OCI-LY1 (cell line): ENCODE measurements around the gene SVBP.

Source experiments
- H2AFZ ChIP-seq: fragments of 200-600 bp; sonication (generic), shearing (Covaris generic); 2 replicates; pipeline ENCODE4 v1.6.0; 2014; ENCODE audit warnings: antibody characterized with exemption, mild to moderate bottlenecking, low read length
- H3F3A ChIP-seq: fragments of 200-600 bp; sonication (generic), shearing (Covaris generic); 2 replicates; pipeline ENCODE4 v1.6.0; 2014; ENCODE audit warnings: mild to moderate bottlenecking, antibody characterized with exemption, low read length, moderate library complexity; ENCODE audit not compliant: insufficient read depth
- H3K27ac ChIP-seq: fragments of 200-600 bp; sonication (generic); 2 replicates; pipeline ENCODE4 v1.5.1; 2014; ENCODE audit warnings: low read length, mixed run types, mild to moderate bottlenecking, low read depth; ENCODE audit not compliant: poor library complexity, severe bottlenecking
- H3K27me3 ChIP-seq: fragments of 200-600 bp; sonication (generic); 2 replicates; pipeline ENCODE4 v1.6.0; 2014; ENCODE audit warnings: antibody characterized with exemption, mild to moderate bottlenecking, low read length, moderate library complexity; ENCODE audit not compliant: insufficient read depth
- H3K36me3 ChIP-seq: fragments of 200-600 bp; sonication (generic); 2 replicates; pipeline ENCODE4 v1.6.1; 2014; ENCODE audit warnings: mild to moderate bottlenecking, antibody characterized with exemption, low read length, moderate library complexity, mixed read lengths; ENCODE audit not compliant: insufficient read depth
- H3K4me1 ChIP-seq: fragments of 200-600 bp; sonication (generic); 2 replicates; pipeline ENCODE4 v1.5.1; 2014; ENCODE audit warnings: mild to moderate bottlenecking, low read length, moderate library complexity; ENCODE audit not compliant: insufficient read depth, severe bottlenecking
- H3K4me2 ChIP-seq: fragments of 200-600 bp; sonication (generic), shearing (Covaris generic); 2 replicates; pipeline ENCODE4 v1.6.1; 2014; ENCODE audit warnings: low read length
- H3K4me3 ChIP-seq: fragments of 200-600 bp; sonication (generic); 2 replicates; pipeline ENCODE4 v1.5.1; 2014; ENCODE audit warnings: low read length, low read depth, mild to moderate bottlenecking, mixed read lengths; ENCODE audit not compliant: poor library complexity, severe bottlenecking
- H3K79me2 ChIP-seq: fragments of 200-600 bp; shearing (Covaris generic); 2 replicates; pipeline ENCODE4 v1.6.1; 2016; ENCODE audit warnings: mixed run types, low read length, mixed read lengths; ENCODE audit not compliant: insufficient read depth
- H3K9ac ChIP-seq: fragments of 200-600 bp; sonication (generic), shearing (Covaris generic); 2 replicates; pipeline ENCODE4 v1.6.1; 2014; ENCODE audit warnings: mild to moderate bottlenecking, low read length, mixed read lengths
- H3K9me2 ChIP-seq: fragments of 200-600 bp; sonication (generic), shearing (Covaris generic); 2 replicates; pipeline ENCODE4 v1.6.1; 2014; ENCODE audit warnings: low read depth, mild to moderate bottlenecking, low read length, mixed read lengths
- H3K9me3 ChIP-seq: fragments of 200-600 bp; shearing (Covaris generic); 2 replicates; pipeline ENCODE4 v1.6.1; 2014; ENCODE audit warnings: low read length, mixed read lengths
- H4K20me1 ChIP-seq: fragments of 200-600 bp; sonication (generic), shearing (Covaris generic); 2 replicates; pipeline ENCODE4 v1.6.0; 2016; ENCODE audit warnings: mild to moderate bottlenecking, low read length; ENCODE audit not compliant: insufficient read depth
- CTCF ChIP-seq: fragments of 200-600 bp; sonication (generic), shearing (Covaris generic); IDR thresholded peaks from 2 replicates; pipeline ENCODE4 v1.5.1; 2017; ENCODE audit warnings: mild to moderate bottlenecking, antibody characterized with exemption, low read length, moderate library complexity, mixed read lengths
- EZH2 ChIP-seq: fragments of 200-600 bp; sonication (generic), shearing (Covaris generic); IDR thresholded peaks from 2 replicates; pipeline ENCODE4 v1.8.0; 2017; ENCODE audit warnings: borderline replicate concordance, mixed run types, mild to moderate bottlenecking, antibody characterized with exemption, low read length, moderate library complexity, mixed read lengths

SVBP gene

GRCh38 chr1:42841010-42841409 is 23.8 kb upstream of the SVBP start:
- Histone ChIP-seq H3K9ac (no peak overlapping the region), H3K4me2 (no peak overlapping the region), H2AFZ (no peak overlapping the region), H3K9me3 (no peaks in the 10 kb centered on the region), H3K4me3 (no peak overlapping the region), H3K9me2 (no peaks in the 10 kb centered on the region), H3F3A (no peaks in the 10 kb centered on the region), H3K79me2 (no peaks in the 10 kb centered on the region), H3K36me3 (0 out of 2 replicates have a peak, but pooled peaks cover 3% of the 10 kb centered on the region), H4K20me1 (no peaks in the 10 kb centered on the region), H3K27ac (no peak overlapping the region), H3K4me1 (peaks cover 5% of the 10 kb centered on the region), H3K27me3 (no peaks in the 10 kb centered on the region)
- TF ChIP-seq EZH2 (no peak), CTCF (no peak)

- H3K9me3 ChIP-seq, result no peaks in the 10 kb centered on the region
- H3F3A ChIP-seq, result no peaks in the 10 kb centered on the region
- H3K9me2 ChIP-seq, result no peaks in the 10 kb centered on the region
- H3K4me1 ChIP-seq, result no peaks in the 10 kb centered on the region
- TF ChIP-seq EZH2 (no peak), CTCF (no peak)
- H3K79me2 ChIP-seq, result no peaks in the 10 kb centered on the region
- H3K27me3 ChIP-seq, result no peaks in the 10 kb centered on the region
- H3K36me3 ChIP-seq, result 0 out of 2 replicates have a peak, but pooled peaks cover 3% of the 10 kb centered on the region
- H3K9ac ChIP-seq, result no peak overlapping the region
- no peak overlapping the region for H3K4me3 ChIP-seq
- no peak overlapping the region for H3K4me2 ChIP-seq
- H3K27ac ChIP-seq, result no peak overlapping the region
- H2AFZ ChIP-seq, result no peak overlapping the region
- no peaks in the 10 kb centered on the region for H4K20me1 ChIP-seq
These were observed 21.4 kb upstream of the SVBP start for GRCh38 chr1:42838482-42839190.

- Histone ChIP-seq H3K36me3 (0 out of 2 replicates have a peak, but pooled peaks cover 3% of the 10 kb centered on the region), H3K4me1 (no peaks in the 10 kb centered on the region), H3F3A (no peaks in the 10 kb centered on the region), H3K9ac (no peak overlapping the region), H3K79me2 (no peaks in the 10 kb centered on the region), H3K27ac (no peak overlapping the region), H3K27me3 (no peaks in the 10 kb centered on the region), H2AFZ (no peak overlapping the region), H3K4me3 (no peak overlapping the region), H3K4me2 (no peak overlapping the region), H3K9me2 (no peaks in the 10 kb centered on the region), H4K20me1 (no peaks in the 10 kb centered on the region), H3K9me3 (no peaks in the 10 kb centered on the region)
- no peak for TF ChIP-seq CTCF
- no peak for TF ChIP-seq EZH2
These were observed 20.5 kb upstream of the SVBP start for GRCh38 chr1:42837709-42838108.
